ENCODE measurements around the gene DLK2. TPM values are rescaled to one million over a fixed set of nuclear protein-coding genes. Genes with fewer than 3 reads are reported as not detected.
"Not testable (repeated sequence)": the region's sequence is repeated elsewhere in the genome, so short reads cannot be mapped to it uniquely, and the experiment has no call there.

Gene DLK2
- total RNA-seq, 2 donors from 2014 or later: 0.18 to 3.4 TPM

DNA sequence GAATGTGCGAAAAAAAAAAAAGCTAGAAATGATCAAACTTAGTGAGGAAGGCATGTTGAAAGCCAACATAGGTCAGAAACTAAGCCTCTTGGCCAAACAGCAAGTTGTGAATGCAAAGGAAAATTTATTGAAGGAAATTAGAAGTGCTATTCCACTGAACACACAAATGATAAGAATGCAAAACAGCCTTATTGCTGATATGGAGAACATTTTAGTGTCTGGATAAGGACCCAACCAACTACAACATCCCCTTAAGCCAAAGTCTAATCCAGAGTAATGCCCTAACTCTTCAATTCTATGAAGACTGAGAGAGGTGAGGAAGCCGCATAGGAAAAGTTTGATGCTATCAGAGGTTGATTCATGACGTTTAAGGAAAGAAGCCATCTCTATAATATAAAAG lies 33.5 kb downstream of the DLK2 start:
- Mint-ChIP-seq H3K9me3 (no peaks in the 10 kb centered on the region), H3K36me3 (no peaks in the 10 kb centered on the region), H3K27ac (no peak overlapping the region)
- DNase-seq (ENCODE audit: low spot score in 2 of 2) (no peak), ATAC-seq (no peak)

DNA sequence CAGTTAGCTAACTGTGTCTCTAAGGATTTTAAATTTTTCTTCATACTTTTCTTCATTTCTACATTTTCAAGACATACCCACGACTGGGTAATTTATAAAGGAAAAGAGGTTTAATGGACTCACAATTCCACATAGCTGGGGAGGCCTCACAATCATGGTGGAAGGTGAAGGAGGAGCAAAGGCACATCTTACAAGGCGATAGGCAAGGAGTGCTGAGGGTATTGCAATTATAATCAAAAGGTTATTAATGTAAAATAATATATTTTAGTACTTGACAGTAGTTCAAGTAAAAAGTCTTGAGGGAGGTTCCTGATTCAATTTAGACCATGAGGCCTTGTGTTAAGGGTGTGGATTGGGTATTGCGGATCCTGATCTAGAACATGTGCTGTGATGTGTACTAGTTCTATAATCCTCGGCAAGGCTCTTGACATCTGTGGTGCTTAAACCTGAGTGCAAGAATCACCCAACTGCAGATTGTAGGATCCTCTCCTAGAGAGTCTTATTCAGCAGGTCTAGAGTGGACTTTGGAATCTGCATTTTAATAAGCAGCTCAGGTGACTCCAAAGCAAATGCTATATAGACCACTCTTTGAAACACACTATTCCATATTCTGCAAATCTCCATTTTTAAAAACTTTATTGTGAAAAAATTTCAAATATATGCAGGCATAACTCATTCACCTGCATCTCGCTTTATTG lies 35.2 kb downstream of the DLK2 start:
- no peaks in the 10 kb centered on the region for H3K36me3 Mint-ChIP-seq

DNA sequence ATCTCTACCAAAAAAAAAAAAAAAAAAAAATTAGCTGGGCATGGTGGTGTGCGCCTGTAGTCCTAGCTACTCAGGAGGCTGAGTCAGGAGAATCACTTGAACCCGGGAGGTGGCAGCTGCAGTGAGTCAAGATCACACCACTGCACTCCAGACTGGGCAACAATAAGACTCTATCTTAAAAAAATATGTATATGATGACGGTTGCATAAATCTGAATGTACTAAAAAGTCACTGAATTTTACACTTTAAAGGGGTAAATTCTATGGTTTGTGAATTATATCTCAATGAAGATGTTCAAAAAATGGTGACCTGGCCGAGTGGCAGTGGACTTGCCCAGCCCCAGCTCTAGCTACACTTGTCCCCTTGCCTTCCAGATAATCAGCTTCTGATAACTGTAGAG lies 38.4 kb downstream of the DLK2 start:
- Mint-ChIP-seq H3K36me3 (no peaks in the 10 kb centered on the region), H3K9me3 (no peaks in the 10 kb centered on the region), H3K27ac (no peak overlapping the region)
- no peak for ATAC-seq
- DNase-seq (ENCODE audit: low spot score in 2 of 2): no peak

More for the DNA sequence above, 35.2 kb downstream of the DLK2 start:
- DNase-seq (ENCODE audit: low spot score in 2 of 2) (no peak), ATAC-seq (no peak)
- no peaks in the 10 kb centered on the region for H3K9me3 Mint-ChIP-seq
- H3K27ac Mint-ChIP-seq: no peak overlapping the region

DNA sequence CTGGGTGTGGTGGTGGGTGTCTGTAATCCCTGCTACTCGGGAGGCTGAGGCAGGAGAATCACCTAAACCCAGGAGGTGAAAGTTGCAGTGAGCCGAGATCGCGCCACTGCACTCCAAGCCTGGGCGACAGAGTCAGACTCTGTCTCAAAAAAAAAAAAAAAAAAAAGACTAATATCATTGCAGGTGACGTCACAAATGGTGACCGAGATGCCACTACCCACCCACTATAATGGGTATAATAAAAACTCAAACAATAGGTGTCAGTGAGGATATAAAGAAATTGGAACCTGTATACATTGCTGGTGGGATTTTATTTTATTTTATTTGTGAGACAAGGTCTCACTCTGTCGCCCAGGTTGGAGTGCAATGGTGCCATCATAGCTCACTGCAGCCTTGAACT lies 40.1 kb downstream of the DLK2 start:
- not testable (repeated sequence) for H3K9me3 Mint-ChIP-seq; ATAC-seq; DNase-seq (ENCODE audit: low spot score in 2 of 2); H3K36me3 Mint-ChIP-seq; H3K27ac Mint-ChIP-seq

DNA sequence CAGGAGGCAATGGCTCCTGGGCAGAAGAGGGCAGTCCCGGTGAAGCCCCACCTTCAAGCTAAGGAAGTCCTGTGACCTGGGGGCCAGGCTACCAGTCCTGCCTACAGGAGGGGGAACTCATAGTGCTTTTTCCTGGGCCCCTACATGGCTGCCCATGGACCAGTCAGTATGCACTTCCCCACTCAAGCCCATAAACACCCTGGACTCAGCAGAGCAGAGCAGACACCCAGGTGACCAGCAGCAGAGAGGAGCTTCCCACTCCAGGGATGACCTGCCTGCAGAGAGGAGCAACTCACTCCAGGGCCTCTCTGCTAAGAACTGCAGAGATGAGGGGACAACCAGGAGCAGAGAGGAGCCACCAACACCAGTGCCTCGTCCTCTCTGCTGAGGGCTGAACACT lies 42.3 kb downstream of the DLK2 start:
- no peak for ATAC-seq
- DNase-seq (ENCODE audit: low spot score in 2 of 2): no peak
- no peak overlapping the region for H3K27ac Mint-ChIP-seq
- no peaks in the 10 kb centered on the region for H3K9me3 Mint-ChIP-seq
- no peaks in the 10 kb centered on the region for H3K36me3 Mint-ChIP-seq

DNA sequence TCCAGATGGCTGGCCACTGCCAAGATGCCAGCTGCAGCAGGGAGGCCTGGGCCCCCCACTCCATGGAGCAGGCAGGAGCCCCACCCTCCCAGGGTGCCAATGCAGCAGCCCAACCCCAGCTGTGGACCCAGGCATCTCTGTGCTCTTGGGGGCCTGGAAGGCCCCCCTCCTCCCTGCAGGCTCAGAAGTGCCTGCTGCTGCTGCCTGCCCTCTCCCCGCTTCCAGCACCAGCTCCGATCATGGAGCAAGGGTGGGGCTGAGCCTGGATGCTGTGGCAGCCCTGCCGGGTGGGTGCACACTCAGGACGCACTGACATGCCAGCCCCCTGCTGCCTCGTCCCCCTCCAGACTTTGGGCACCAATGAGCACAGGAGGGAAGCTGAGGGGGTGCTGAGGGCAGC lies 42.8 kb downstream of the DLK2 start:
- Mint-ChIP-seq H3K36me3 (no peaks in the 10 kb centered on the region), H3K9me3 (no peaks in the 10 kb centered on the region), H3K27ac (no peak overlapping the region)
- ATAC-seq (no peak), DNase-seq (ENCODE audit: low spot score in 2 of 2) (no peak)

DNA sequence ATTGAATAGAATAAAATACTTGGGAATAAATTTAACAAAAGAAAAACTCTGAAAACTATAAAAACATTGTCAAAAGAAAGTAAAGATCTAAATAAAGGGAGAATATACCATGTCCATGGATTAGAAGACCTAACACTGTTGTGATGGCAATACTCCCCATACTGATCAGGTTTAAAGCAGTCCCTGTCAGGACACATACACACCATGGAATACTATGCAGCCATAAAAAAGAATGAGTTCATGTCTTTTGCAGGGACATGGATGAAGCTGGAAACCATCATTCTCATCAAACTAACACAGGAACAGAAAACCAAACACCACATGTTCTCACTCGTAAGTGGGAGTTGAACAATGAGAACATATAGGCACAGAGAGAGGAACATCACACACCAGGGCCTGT lies 44.6 kb downstream of the DLK2 start:
- not testable (repeated sequence) for H3K9me3 Mint-ChIP-seq; H3K36me3 Mint-ChIP-seq; H3K27ac Mint-ChIP-seq; DNase-seq (ENCODE audit: low spot score in 2 of 2); ATAC-seq

DNA sequence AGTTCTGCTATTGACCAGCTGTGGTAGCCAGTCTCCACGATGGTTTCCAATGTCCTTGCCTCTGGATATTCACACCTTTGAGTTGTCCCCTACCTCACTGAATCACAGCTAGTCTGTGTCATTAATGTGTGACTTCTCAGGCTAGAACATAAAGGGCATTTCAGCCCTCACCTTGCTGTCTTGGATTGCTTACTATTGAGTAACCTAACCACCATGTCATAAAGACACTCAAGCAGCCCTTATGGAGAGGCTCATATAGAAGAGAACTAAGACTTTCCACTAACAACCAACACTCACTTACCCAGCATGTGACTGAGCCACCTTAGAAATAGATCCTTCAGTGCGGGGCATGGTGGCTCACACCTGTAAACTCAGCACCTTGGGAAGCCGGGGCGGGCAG lies 47.1 kb downstream of the DLK2 start:
- H3K36me3 Mint-ChIP-seq: no peaks in the 10 kb centered on the region
- no peak overlapping the region for H3K27ac Mint-ChIP-seq
- H3K9me3 Mint-ChIP-seq: no peaks in the 10 kb centered on the region
- ATAC-seq (no peak), DNase-seq (ENCODE audit: low spot score in 2 of 2) (no peak)

DNA sequence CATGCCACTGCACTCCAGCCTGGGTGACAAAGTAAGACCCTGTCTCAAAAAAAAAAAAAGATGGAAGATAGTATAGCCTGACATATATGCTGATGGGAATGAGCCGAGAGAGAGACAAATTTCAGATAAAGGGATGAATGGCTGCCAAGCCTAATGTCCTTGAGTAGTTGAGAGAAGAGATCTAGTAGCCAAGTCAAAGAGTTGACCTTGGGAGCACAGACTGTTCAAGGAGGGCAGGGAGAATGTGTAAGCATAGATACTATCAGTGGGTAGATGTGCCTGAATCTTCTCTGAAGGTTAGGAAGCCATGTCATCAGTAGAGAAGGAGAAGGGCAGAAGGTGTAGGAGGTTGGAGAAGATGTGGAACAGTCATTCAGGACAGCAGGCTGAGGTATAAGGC lies 48.1 kb downstream of the DLK2 start:
- DNase-seq (ENCODE audit: low spot score in 2 of 2) (no peak), ATAC-seq (no peak)
- Mint-ChIP-seq H3K36me3 (no peaks in the 10 kb centered on the region), H3K9me3 (no peaks in the 10 kb centered on the region), H3K27ac (no peak overlapping the region)

DNA sequence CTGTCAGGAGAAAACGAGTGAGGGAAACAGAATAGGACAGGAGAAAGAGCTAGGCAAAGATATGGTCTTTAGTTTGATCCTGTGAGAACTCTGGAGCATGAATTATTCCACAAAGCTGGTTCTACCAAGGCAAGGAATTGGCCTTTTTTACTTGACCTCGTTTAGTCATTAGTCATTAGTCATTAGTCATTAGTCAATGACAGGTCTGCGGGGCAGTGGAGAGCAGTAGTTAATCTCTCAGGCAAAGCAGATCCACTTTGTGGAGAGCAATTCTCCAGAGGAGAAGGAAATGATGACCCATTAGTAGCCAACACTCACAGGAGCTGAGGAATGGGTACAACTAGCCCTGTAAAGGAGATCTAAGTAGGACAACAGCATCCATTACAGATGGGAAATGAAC lies 50.0 kb downstream of the DLK2 start:
- no peak for DNase-seq (ENCODE audit: low spot score in 2 of 2)
- ATAC-seq: no peak
- Mint-ChIP-seq H3K27ac (no peak overlapping the region), H3K9me3 (no peaks in the 10 kb centered on the region), H3K36me3 (no peaks in the 10 kb centered on the region)

DNA sequence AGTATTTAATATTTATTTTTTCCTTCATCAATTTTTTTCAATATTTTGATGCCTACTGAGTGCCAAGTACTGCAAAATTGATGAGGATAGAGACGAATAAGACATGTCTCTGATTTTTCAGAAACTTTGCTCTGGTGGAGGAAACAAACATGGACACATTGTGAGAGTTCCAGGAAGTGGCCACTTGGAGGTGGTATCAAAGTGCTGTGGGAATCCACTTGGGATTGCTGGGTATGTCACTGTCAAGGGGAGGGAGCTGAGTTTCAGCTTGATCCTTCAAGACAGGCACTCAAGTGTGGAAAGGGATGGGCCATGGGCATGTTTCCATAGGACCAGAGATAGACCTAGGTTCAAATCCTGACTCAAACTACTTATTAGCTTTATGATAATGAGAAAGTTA lies 52.5 kb downstream of the DLK2 start:
- no peaks in the 10 kb centered on the region for H3K9me3 Mint-ChIP-seq
- no peak overlapping the region for H3K27ac Mint-ChIP-seq
- DNase-seq (ENCODE audit: low spot score in 2 of 2) (no peak), ATAC-seq (no peak)
- no peaks in the 10 kb centered on the region for H3K36me3 Mint-ChIP-seq

DNA sequence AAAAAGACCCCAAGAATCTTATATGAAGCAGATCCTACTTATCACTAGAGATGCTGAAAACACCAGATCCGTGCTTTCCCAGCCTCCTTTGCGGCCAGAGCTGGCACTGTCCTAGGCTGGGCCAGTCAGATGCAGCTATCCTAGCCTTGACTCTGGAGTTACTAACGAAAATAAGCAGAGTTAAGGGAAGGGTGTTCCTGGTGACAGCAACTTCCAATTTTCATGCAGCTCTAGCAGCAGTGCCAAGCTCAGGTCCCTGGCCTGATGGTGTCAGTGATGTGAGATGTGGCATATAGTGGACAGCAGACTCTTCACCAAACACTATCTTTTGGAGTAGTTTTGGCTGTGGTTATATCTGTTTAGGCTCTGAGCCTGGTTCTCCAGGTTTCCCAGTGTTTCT lies 53.6 kb downstream of the DLK2 start:
- Mint-ChIP-seq H3K9me3 (no peaks in the 10 kb centered on the region), H3K36me3 (no peaks in the 10 kb centered on the region), H3K27ac (no peak overlapping the region)
- DNase-seq (ENCODE audit: low spot score in 2 of 2): no peak
- no peak for ATAC-seq

Other genes with a start within 250 kb of the DLK2 start
- 10 to 100 TPM; 39.3 to 73.5 TPM for gene DNPH1, start 226.1 kb downstream of the DLK2 start, total RNA-seq
- gene TTBK1, start 212.1 kb downstream of the DLK2 start, total RNA-seq: under 1 TPM; 0.09 to 0.37 TPM
- not detected for gene SLC22A7, start 157.3 kb downstream of the DLK2 start, total RNA-seq
- 1 to 10 TPM; 4.2 to 6.4 TPM for gene CRIP3, start 146.7 kb downstream of the DLK2 start, total RNA-seq
- 10 to 100 TPM; 10.8 to 12.2 TPM for gene ZNF318, start 85.9 kb downstream of the DLK2 start, total RNA-seq
- gene ABCC10, start 28.0 kb downstream of the DLK2 start, total RNA-seq: 10 to 100 TPM; 30.2 to 46.2 TPM
- 10 to 100 TPM; 23.0 to 35.0 TPM for gene TJAP1, start 22.0 kb upstream of the DLK2 start, total RNA-seq
- under 1 TPM; 0.12 to 0.48 TPM for gene LRRC73, start 54.8 kb upstream of the DLK2 start, total RNA-seq
- 10 to 100 TPM; 40.7 to 49.1 TPM for gene YIPF3, start 61.4 kb upstream of the DLK2 start, total RNA-seq
- 10 to 100 TPM; 34.2 to 57.1 TPM for gene POLR1C, start 61.5 kb upstream of the DLK2 start, total RNA-seq
- gene XPO5, start 120.5 kb upstream of the DLK2 start, total RNA-seq: 100 to 1,000 TPM; 109 to 110 TPM
- 100 to 1,000 TPM in 1 of 2 donors, 10 to 100 TPM in 1; 46.2 to 101 TPM for gene POLH, start 120.6 kb upstream of the DLK2 start, total RNA-seq
- 10 to 100 TPM; 84.1 to 85.8 TPM for gene GTPBP2, start 173.7 kb upstream of the DLK2 start, total RNA-seq
- 10 to 100 TPM; 38.4 to 38.7 TPM for gene MAD2L1BP, start 180.3 kb upstream of the DLK2 start, total RNA-seq
- gene RSPH9, start 189.5 kb upstream of the DLK2 start, total RNA-seq: under 1 TPM; 0.09 to 0.21 TPM
- 10 to 100 TPM; 37.8 to 51.5 TPM for gene MRPS18A, start 232.2 kb upstream of the DLK2 start, total RNA-seq